ENCODE measurements around the gene SH3D21. TPM values are rescaled to one million over a fixed set of nuclear protein-coding genes. Genes with fewer than 3 reads are reported as not detected.

Gene SH3D21
- total RNA-seq (1 to 10 TPM; 4.1 to 6.9 TPM), polyA plus RNA-seq (1 to 10 TPM; 2.4 to 5.1 TPM)
- long read RNA-seq, donor 1, partial matches to known transcripts, result 0 of 6 reads
- long read RNA-seq, donor 1, other reads (novel, unspliced or antisense), result 5 of 6 reads
- long read RNA-seq, donor 2, result 0 reads

GRCh38 chr1:36306210-36306901 is at the start of gene SH3D21:
TSS of gene SH3D21 (plus strand) at chr1:36306368. CDS start at chr1:36306421, 53 bp downstream.
- 4 to 6% methylated on average over 47 to 65 of the region's 65 CpGs for WGBS, 2 donors
- no peak within 1 kb of the TSS for H3K27ac ChIP-seq (ENCODE audit: low read depth in 1 of 2, low read length in 2 of 2)
- no peaks in the 10 kb centered on the region for H3K27me3 ChIP-seq (ENCODE audit: control insufficient read depth in 1 of 2, insufficient read depth in 2 of 2, low read length in 1 of 2)
- no peaks in the 10 kb centered on the region for H3K9me3 ChIP-seq (ENCODE audit: control insufficient read depth, low read length)
- intact Hi-C loops (cut with DNase I), result no loop called here
- peaks cover 0 to 1% of the 10 kb centered on the region in 2 donors for H3K4me1 ChIP-seq (ENCODE audit: control insufficient read depth in 1 of 2, insufficient read depth in 2 of 2, low read length in 2 of 2)
- peak; percentile 66 to 84 for DNase-seq
- peak; percentile 66 for ATAC-seq (ENCODE audit: low FRiP score)
- peaks cover 5% of the 10 kb centered on the region in 2 donors for H3K36me3 ChIP-seq (ENCODE audit: control insufficient read depth in 1 of 2, insufficient read depth in 2 of 2, low read length in 1 of 2)
- H3K4me3 ChIP-seq (ENCODE audit: low read length in 2 of 2), result peak within 1 kb of the TSS; percentile 45 to 66

- Histone ChIP-seq H3K36me3 (ENCODE audit: control insufficient read depth in 1 of 2, insufficient read depth in 2 of 2, low read length in 1 of 2) (no peaks in the 10 kb centered on the region), H3K4me1 (ENCODE audit: control insufficient read depth in 1 of 2, insufficient read depth in 2 of 2, low read length in 2 of 2) (peaks cover 3 to 5% of the 10 kb centered on the region in 2 donors), H3K4me3 (ENCODE audit: low read length in 2 of 2) (no peak overlapping the region), H3K27ac (ENCODE audit: low read depth in 1 of 2, low read length in 2 of 2) (no peak overlapping the region), H3K9me3 (ENCODE audit: control insufficient read depth, low read length) (no peaks in the 10 kb centered on the region), H3K27me3 (ENCODE audit: control insufficient read depth in 1 of 2, insufficient read depth in 2 of 2, low read length in 1 of 2) (no peaks in the 10 kb centered on the region)
- intact Hi-C loops (cut with DNase I), result no loop called here
- 81 to 83% methylated on average over 15 of the region's 15 CpGs for WGBS, 2 donors
- DNase-seq, result no peak
- no peak for ATAC-seq (ENCODE audit: low FRiP score)
Measured at GRCh38 chr1:36256558-36257374, 49.4 kb upstream of the SH3D21 start.

GRCh38 chr1:36257375-36257767 is 48.8 kb upstream of the SH3D21 start:
- peaks cover 3% of the 10 kb centered on the region in 2 donors for H3K4me1 ChIP-seq (ENCODE audit: control insufficient read depth in 1 of 2, insufficient read depth in 2 of 2, low read length in 2 of 2)
- H3K27me3 ChIP-seq (ENCODE audit: control insufficient read depth in 1 of 2, insufficient read depth in 2 of 2, low read length in 1 of 2), result no peaks in the 10 kb centered on the region
- H3K9me3 ChIP-seq (ENCODE audit: control insufficient read depth, low read length), result no peaks in the 10 kb centered on the region
- DNase-seq, result no peak
- no peaks in the 10 kb centered on the region for H3K36me3 ChIP-seq (ENCODE audit: control insufficient read depth in 1 of 2, insufficient read depth in 2 of 2, low read length in 1 of 2)
- no peak for ATAC-seq (ENCODE audit: low FRiP score)
- intact Hi-C loops (cut with DNase I), result no loop called here
- 92 to 96% methylated on average over 2 of the region's 2 CpGs for whole genome bisulfite sequencing, 2 donors
- no peak overlapping the region for H3K4me3 ChIP-seq (ENCODE audit: low read length in 2 of 2)
- no peak overlapping the region for H3K27ac ChIP-seq (ENCODE audit: low read depth in 1 of 2, low read length in 2 of 2)

- ATAC-seq (ENCODE audit: low FRiP score), result no peak
- intact Hi-C loops (cut with DNase I), result no loop called here
- Histone ChIP-seq H3K27ac (ENCODE audit: low read depth in 1 of 2, low read length in 2 of 2) (no peak overlapping the region), H3K27me3 (ENCODE audit: control insufficient read depth in 1 of 2, insufficient read depth in 2 of 2, low read length in 1 of 2) (no peaks in the 10 kb centered on the region), H3K4me3 (ENCODE audit: low read length in 2 of 2) (no peak overlapping the region), H3K36me3 (ENCODE audit: control insufficient read depth in 1 of 2, insufficient read depth in 2 of 2, low read length in 1 of 2) (no peaks in the 10 kb centered on the region), H3K4me1 (ENCODE audit: control insufficient read depth in 1 of 2, insufficient read depth in 2 of 2, low read length in 2 of 2) (peaks cover 0 to 3% of the 10 kb centered on the region in 2 donors), H3K9me3 (ENCODE audit: control insufficient read depth, low read length) (no peaks in the 10 kb centered on the region)
- WGBS, 2 donors, result 31 to 46% methylated on average over 1 of the region's 1 CpG
- no peak for DNase-seq
Measured at GRCh38 chr1:36258960-36259344, 47.2 kb upstream of the SH3D21 start.

- intact Hi-C loops (cut with DNase I), result no loop called here
- DNase-seq, result no peak
- ATAC-seq (ENCODE audit: low FRiP score), result no peak
- Histone ChIP-seq H3K27ac (ENCODE audit: low read depth in 1 of 2, low read length in 2 of 2) (no peak overlapping the region), H3K4me1 (ENCODE audit: control insufficient read depth in 1 of 2, insufficient read depth in 2 of 2, low read length in 2 of 2) (peaks cover 0 to 3% of the 10 kb centered on the region in 2 donors), H3K27me3 (ENCODE audit: control insufficient read depth in 1 of 2, insufficient read depth in 2 of 2, low read length in 1 of 2) (no peaks in the 10 kb centered on the region), H3K4me3 (ENCODE audit: low read length in 2 of 2) (no peak overlapping the region), H3K36me3 (ENCODE audit: control insufficient read depth in 1 of 2, insufficient read depth in 2 of 2, low read length in 1 of 2) (no peaks in the 10 kb centered on the region), H3K9me3 (ENCODE audit: control insufficient read depth, low read length) (no peaks in the 10 kb centered on the region)
- 86 to 88% methylated on average over 6 of the region's 6 CpGs for WGBS, 2 donors
Measured at GRCh38 chr1:36268981-36269380, 37.2 kb upstream of the SH3D21 start.

- Histone ChIP-seq H3K4me3 (ENCODE audit: low read length in 2 of 2) (no peak overlapping the region), H3K4me1 (ENCODE audit: control insufficient read depth in 1 of 2, insufficient read depth in 2 of 2, low read length in 2 of 2) (peaks cover 0 to 3% of the 10 kb centered on the region in 2 donors), H3K36me3 (ENCODE audit: control insufficient read depth in 1 of 2, insufficient read depth in 2 of 2, low read length in 1 of 2) (no peaks in the 10 kb centered on the region), H3K27me3 (ENCODE audit: control insufficient read depth in 1 of 2, insufficient read depth in 2 of 2, low read length in 1 of 2) (no peaks in the 10 kb centered on the region), H3K27ac (ENCODE audit: low read depth in 1 of 2, low read length in 2 of 2) (no peak overlapping the region), H3K9me3 (ENCODE audit: control insufficient read depth, low read length) (no peaks in the 10 kb centered on the region)
- ATAC-seq (ENCODE audit: low FRiP score) (no peak), DNase-seq (no peak)
- intact Hi-C loops (cut with DNase I), result no loop called here
- 50 to 51% methylated on average over 2 of the region's 2 CpGs for WGBS, 2 donors
Measured at GRCh38 chr1:36269408-36269838, 36.7 kb upstream of the SH3D21 start.

GRCh38 chr1:36273024-36273423 is 33.1 kb upstream of the SH3D21 start:
- intact Hi-C loops (cut with DNase I), result no loop called here
- no peak overlapping the region for H3K4me3 ChIP-seq (ENCODE audit: low read length in 2 of 2)
- no peak for DNase-seq
- H3K36me3 ChIP-seq (ENCODE audit: control insufficient read depth in 1 of 2, insufficient read depth in 2 of 2, low read length in 1 of 2), result no peaks in the 10 kb centered on the region
- H3K27me3 ChIP-seq (ENCODE audit: control insufficient read depth in 1 of 2, insufficient read depth in 2 of 2, low read length in 1 of 2), result no peaks in the 10 kb centered on the region
- WGBS, 2 donors, result 38 to 40% methylated on average over 5 of the region's 5 CpGs
- H3K9me3 ChIP-seq (ENCODE audit: control insufficient read depth, low read length), result no peaks in the 10 kb centered on the region
- no peak overlapping the region for H3K27ac ChIP-seq (ENCODE audit: low read depth in 1 of 2, low read length in 2 of 2)
- no peak for ATAC-seq (ENCODE audit: low FRiP score)
- peaks cover 0 to 3% of the 10 kb centered on the region in 2 donors for H3K4me1 ChIP-seq (ENCODE audit: control insufficient read depth in 1 of 2, insufficient read depth in 2 of 2, low read length in 2 of 2)

- Histone ChIP-seq H3K36me3 (ENCODE audit: control insufficient read depth in 1 of 2, insufficient read depth in 2 of 2, low read length in 1 of 2) (no peaks in the 10 kb centered on the region), H3K4me3 (ENCODE audit: low read length in 2 of 2) (no peak overlapping the region), H3K4me1 (ENCODE audit: control insufficient read depth in 1 of 2, insufficient read depth in 2 of 2, low read length in 2 of 2) (peaks cover 0 to 3% of the 10 kb centered on the region in 2 donors), H3K9me3 (ENCODE audit: control insufficient read depth, low read length) (no peaks in the 10 kb centered on the region), H3K27ac (ENCODE audit: low read depth in 1 of 2, low read length in 2 of 2) (no peak overlapping the region), H3K27me3 (ENCODE audit: control insufficient read depth in 1 of 2, insufficient read depth in 2 of 2, low read length in 1 of 2) (no peaks in the 10 kb centered on the region)
- WGBS, 2 donors, result 91 to 96% methylated on average over 1 of the region's 1 CpG
- DNase-seq (no peak), ATAC-seq (ENCODE audit: low FRiP score) (no peak)
- intact Hi-C loops (cut with DNase I), result no loop called here
Measured at GRCh38 chr1:36274201-36274600, 32.0 kb upstream of the SH3D21 start.
